Measurements from ENCODE around the gene JMJD6.
"Not testable (repeated sequence)": the region's sequence is repeated elsewhere in the genome, so short reads cannot be mapped to it uniquely, and the experiment has no call there.

Gene JMJD6

DNA sequence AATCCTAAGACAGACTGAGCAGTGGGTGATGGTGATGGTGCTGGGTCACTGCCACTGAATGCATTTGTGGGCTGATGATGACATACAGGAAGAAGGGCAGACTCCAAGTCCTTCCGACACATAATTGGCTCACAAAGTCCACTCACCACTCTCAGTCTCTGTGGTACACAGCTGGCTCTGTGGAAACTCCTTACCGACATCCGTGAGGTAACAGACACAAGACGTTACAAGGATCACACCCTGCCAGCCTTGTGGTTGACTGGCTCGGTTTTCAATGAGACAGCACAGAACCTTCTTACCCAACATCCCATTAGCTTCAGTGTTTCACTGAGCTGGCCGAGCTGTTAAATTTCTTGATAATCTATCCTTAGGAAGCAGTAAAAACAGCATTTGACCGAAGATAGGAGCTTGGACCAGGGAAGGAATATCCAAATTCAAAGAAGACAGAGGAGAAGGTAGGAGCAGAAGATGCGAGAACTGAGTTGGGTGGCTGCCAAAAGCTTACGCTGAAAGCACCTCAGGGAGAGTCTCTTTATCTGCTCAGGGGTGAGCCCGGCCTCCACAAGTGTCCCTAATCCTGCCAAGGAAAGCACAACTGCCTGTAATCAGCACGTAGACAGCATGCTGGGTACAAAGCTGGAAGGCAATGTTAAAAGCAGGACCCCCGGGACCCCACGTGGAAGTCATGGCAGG lies 10.1 kb downstream of the JMJD6 start:
- DNase-seq = peak in 1 of 2 experiments; percentile 58

GRCh38 chr17:76715496-76715830 lies 10.9 kb downstream of the JMJD6 start:
- no peak for DNase-seq

- DNase-seq = peak in 1 of 2 experiments; percentile 52
These were observed 11.4 kb downstream of the JMJD6 start for GRCh38 chr17:76714822-76715495.

- DNase-seq = no peak
These were observed 12.1 kb downstream of the JMJD6 start for GRCh38 chr17:76714336-76714735.

- DNase-seq = no peak
These were observed 12.6 kb downstream of the JMJD6 start for GRCh38 chr17:76713765-76714164.

DNA sequence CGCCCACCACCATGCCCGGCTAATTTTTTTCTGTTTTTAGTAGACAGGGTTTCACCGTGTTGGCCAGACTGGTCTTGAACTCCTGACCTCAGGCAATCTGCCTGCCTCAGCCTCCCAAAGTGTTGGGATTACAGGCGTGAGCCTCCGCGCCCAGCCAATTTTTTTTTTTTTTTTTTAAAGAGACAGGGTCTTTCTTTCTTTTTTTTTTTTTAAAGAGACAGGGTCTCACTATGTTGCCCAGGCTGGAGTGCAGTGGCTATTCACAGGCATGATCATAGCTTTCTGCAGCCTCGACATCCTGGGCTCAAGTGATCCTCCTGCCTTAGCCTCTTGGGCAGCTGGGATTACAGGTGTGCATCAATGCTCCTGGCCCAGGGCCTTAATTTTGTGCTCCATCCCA lies 14.1 kb downstream of the JMJD6 start:
- DNase-seq = not testable (repeated sequence)

- peak in 1 of 2 experiments; percentile 38 for DNase-seq
These were observed 15.4 kb downstream of the JMJD6 start, which contains the start of gene MXRA7 for GRCh38 chr17:76710863-76711611. MXRA7 (minus strand) TSS chr17:76710965; CDS start chr17:76710946, 19 bp downstream.

- DNase-seq = not testable (repeated sequence)
These were observed 16.2 kb downstream of the JMJD6 start for GRCh38 chr17:76709951-76710862.

GRCh38 chr17:76709077-76709950 lies 17.1 kb downstream of the JMJD6 start:
- peak in 1 of 2 experiments; percentile 40 for DNase-seq

GRCh38 chr17:76707985-76708807 lies 18.2 kb downstream of the JMJD6 start:
- DNase-seq = no peak

DNA sequence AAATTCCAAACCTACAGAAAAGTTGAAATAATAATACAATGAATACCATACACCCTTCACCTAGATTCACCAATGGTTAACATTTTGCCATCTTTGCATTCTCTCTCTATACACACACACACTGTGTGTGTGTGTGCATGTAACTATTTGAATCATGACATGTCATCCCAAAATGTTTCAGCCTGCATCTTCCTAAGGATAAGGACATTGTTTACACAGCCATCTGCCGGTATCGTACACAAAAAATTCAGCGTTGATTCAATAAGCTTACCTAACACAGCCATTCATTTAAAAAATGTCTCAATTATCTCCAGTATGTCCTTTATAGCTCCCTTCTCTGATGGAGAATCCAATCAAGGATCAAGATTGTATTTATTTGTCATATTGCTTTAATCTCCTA lies 19.6 kb downstream of the JMJD6 start:
- DNase-seq = no peak

DNA sequence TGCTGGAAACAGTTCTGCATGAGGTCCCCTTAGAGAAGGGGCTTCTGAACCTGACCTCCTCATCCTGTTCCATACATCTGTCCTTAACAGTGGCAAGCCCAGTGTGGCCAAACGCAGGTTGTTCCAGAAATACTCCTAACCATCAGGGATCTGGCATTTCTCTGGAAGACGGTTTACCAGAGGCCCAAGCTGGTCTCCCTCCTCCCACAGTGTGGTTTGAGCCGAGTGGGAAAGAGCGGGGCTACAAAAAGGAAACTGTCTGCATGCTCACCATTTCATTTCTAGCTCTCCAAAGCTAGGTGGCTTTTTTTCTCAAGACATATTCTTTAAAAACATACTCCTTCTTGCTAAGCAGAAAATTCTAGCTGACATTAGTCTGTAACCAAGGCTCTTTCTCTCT lies 21.6 kb downstream of the JMJD6 start:
- DNase-seq = no peak

- DNase-seq = no peak
These were observed 23.3 kb downstream of the JMJD6 start for GRCh38 chr17:76702941-76703637.

DNA sequence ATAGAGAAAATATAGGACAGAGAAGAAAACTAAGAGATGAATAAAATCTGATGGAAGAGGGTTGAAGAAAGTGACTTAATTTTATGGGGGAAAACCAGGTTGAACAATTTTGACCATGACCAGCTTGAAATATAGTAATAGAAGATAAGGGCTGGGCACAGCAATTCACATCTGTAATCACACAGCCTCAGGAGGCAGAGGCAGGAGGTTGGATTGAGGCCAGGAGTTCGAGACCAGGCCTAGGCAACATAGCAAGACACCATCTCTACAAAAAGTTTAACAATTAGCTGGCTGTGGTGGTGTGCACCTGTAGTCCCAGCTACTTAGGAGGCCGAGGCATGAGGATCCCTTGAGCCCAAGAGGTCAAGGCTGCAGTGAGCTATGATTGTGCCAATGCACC lies 24.3 kb downstream of the JMJD6 start:
- DNase-seq = no peak

DNA sequence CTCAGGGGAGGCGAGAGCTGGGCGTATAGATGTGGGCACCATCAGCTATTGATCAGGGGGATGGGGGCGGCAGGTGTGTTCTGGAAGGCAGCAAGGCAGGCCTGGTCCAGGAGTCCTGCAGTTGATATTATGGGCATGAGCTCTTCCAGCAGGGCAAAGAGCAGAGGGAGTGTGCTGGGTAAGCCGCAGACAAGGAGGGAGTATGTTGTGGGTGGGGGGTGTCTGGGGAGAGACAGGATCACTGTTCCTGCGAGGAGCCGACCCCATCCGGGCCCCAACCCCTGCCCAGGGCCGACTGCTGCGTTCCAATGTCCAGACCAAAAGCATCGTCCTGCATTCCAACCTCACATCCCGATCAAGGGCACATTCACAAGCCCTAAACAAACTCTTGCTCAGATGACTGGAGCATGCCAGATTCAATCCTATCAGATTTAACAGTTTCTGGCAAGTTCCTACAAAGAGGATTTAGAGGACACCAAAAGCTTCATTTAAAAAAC lies 24.9 kb downstream of the JMJD6 start:
- DNase-seq = no peak

DNA sequence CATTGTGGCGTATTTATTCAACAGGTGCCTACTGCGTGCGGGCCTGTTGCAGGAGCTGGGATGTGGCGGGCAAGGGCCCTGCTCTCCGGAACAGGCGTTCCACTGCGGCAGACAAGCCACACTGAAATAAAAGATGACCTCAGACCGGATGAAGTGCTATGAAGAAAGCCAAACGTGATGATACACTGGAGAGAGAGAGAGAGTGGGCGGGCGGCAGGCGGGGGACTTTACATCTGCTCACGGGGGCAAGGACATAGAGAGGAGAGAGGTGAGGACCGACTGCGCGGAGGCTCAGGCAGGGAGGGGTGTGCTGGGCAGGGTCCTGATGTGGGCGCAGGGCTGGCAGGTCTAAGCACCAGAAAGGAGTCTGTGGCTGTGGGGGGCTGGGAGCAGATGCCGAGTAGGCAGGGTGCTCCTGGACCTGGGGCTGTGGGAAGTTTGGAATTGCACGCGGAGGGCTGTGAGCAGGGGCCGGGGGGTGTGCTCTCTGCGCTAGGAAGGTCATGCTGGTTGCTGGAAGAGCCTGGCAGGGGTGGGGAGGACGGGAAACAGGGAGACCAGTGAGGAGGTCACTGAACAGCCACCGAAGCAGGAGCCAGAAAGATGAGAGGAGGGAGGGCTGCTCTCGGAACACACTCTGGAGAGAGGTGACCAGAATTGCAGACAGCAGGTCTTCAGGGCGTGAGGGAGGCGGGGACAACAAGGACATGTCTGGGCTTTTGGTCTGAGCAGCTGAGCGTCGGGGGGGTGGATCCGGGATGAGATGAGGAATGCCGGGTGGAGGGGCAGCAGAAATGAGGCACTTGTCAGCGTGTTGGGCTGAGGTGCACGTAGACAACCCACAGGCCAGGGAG lies 25.6 kb downstream of the JMJD6 start:
- DNase-seq = no peak

DNA sequence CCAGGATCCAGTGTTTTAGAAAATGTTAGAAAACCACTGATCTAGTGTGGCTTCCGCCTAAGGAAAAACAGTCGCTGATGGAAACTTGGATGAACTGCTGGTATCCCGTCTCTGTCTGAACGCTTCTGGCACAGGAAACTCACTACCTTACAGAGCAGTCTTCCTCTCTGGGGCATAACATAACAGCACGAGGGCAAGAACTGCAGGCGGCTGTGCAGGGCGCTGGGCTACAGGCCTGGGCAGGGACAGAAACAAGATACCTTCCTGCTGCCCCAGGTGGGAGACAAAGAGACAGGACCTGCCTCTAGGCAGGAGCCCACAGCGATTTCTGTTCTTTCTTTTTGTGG lies 26.2 kb downstream of the JMJD6 start:
- DNase-seq = no peak

DNA sequence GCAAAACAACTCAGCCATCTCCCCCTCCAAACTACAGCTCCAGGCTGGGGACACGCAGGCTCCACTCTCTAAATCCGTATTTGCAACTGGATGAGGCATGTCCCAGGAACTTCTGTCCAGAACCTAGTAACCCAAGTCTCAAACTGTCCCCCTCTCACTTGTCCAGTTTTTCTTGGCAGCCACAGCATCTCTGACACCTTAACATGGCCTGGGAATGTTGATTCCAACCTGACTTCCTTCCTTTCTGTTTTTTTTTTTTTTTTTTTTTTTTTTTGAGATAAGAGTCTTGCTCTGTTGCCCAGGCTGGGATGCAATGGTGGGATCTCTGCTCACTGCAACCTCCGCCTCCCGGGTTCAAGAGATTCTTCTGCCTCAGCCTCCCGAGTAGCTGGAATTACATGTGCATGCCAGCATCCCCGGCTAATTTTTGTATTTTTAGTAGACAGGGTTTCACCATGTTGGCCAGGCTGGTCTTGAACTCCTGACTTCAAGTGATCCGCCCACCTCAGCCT lies 27.9 kb downstream of the JMJD6 start:
- DNase-seq = not testable (repeated sequence)

Data from SW 1271 (cell line).